ENCODE results near the gene DNAJC7. TPM values are rescaled to one million over a fixed set of nuclear protein-coding genes. Genes with fewer than 3 reads are reported as not detected.

The DNAJC7 gene, protein sequence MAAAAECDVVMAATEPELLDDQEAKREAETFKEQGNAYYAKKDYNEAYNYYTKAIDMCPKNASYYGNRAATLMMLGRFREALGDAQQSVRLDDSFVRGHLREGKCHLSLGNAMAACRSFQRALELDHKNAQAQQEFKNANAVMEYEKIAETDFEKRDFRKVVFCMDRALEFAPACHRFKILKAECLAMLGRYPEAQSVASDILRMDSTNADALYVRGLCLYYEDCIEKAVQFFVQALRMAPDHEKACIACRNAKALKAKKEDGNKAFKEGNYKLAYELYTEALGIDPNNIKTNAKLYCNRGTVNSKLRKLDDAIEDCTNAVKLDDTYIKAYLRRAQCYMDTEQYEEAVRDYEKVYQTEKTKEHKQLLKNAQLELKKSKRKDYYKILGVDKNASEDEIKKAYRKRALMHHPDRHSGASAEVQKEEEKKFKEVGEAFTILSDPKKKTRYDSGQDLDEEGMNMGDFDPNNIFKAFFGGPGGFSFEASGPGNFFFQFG
- total RNA-seq, result 73.6 and 86.3 TPM in 2 replicates
- polyA plus RNA-seq, result 50.1 and 61.7 TPM in 2 replicates

DNA sequence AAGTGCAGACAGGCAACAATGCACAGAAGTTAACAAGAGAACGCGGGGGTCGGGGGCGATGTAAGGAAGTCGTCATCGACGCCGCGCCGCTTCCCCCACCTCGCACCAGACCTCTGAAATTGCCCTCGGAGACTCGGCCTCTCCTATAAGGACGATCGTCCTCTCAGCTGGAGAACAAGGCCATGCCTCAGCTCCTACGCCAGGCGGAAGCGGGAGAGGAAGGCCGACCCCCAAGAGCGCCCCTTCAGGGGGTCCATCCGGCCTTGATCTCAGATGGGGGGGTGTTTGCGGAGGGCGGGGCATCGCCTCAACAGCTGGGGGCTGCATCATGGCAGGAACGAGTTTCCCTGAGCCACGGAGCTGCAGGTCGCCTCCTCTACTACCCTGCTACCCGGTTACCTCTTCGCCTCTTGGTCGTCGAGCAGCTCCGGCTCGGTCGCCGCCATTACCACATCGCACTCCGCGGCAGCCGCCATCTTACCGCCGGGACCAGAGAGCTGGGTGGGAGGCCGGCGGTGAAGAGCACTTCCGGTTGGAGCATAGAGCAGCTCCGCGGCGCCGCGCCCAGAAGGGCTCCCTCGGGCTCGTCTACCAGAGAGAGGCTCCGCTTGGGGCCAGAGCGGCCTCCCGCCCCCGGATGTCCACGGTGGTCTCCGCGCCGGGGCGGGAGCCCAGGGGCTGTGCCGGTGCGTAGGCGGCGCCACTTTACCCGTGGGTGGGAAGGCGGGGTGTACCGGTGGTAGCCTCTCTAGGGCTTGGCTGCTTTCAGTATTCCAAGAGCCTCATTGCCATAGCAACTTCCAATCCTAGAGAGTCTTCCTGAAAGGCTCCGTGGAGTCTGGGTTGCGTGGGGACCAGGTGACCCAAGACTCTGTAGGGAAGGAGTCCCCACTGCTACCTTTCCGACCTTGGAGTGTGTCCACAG is at the start of gene DNAJC7:
Gene DNAJC7 (minus strand): TSS at position 499 of the 925 bp plus-strand sequence. CDS start 23 bp downstream, at position 476.
- no peaks in the 10 kb centered on the region for H3K9me3 ChIP-seq (ENCODE audit: low read depth)
- peaks cover 81% of the 10 kb centered on the region for H3K79me2 ChIP-seq
- H3K27ac ChIP-seq, result peak within 1 kb of the TSS; percentile 97
- H2AFZ ChIP-seq, result peak within 1 kb of the TSS; percentile 74
- DNase-seq (ENCODE audit: low spot score), result peak; percentile 96
- peak within 1 kb of the TSS; percentile 84 for H3K4me3 ChIP-seq
- H4K20me1 ChIP-seq (ENCODE audit: insufficient read depth, poor library complexity, severe bottlenecking), result peaks cover 27% of the 10 kb centered on the region
- no peak for TF ChIP-seq EZH2phosphoT487 (IDR thresholded peaks at IDR 0.05; ENCODE audit: low read depth, severe bottlenecking, unreplicated experiment)
- TF ChIP-seq, protein P1, sequence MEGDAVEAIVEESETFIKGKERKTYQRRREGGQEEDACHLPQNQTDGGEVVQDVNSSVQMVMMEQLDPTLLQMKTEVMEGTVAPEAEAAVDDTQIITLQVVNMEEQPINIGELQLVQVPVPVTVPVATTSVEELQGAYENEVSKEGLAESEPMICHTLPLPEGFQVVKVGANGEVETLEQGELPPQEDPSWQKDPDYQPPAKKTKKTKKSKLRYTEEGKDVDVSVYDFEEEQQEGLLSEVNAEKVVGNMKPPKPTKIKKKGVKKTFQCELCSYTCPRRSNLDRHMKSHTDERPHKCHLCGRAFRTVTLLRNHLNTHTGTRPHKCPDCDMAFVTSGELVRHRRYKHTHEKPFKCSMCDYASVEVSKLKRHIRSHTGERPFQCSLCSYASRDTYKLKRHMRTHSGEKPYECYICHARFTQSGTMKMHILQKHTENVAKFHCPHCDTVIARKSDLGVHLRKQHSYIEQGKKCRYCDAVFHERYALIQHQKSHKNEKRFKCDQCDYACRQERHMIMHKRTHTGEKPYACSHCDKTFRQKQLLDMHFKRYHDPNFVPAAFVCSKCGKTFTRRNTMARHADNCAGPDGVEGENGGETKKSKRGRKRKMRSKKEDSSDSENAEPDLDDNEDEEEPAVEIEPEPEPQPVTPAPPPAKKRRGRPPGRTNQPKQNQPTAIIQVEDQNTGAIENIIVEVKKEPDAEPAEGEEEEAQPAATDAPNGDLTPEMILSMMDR (IDR thresholded peaks at IDR 0.05; ENCODE audit: poor library complexity), result no peak
- no peak for TF ChIP-seq EZH2 (IDR thresholded peaks at IDR 0.05; ENCODE audit: borderline replicate concordance)
- H3K4me1 ChIP-seq (ENCODE audit: insufficient read depth), result peaks cover 22% of the 10 kb centered on the region
- no peaks in the 10 kb centered on the region for H3K9me2 ChIP-seq (replicated peaks; ENCODE audit: insufficient read depth)
- no peaks in the 10 kb centered on the region for H3K36me3 ChIP-seq (replicated peaks; ENCODE audit: insufficient read depth, low read depth)
- WGBS (ENCODE audit: low lambda C conversion rate, missing lambda C conversion rate), result 2% methylated on average over 63 of the region's 70 CpGs
- H3K4me2 ChIP-seq, result peak within 1 kb of the TSS; percentile 84
- no peaks in the 10 kb centered on the region for H3K27me3 ChIP-seq

DNA sequence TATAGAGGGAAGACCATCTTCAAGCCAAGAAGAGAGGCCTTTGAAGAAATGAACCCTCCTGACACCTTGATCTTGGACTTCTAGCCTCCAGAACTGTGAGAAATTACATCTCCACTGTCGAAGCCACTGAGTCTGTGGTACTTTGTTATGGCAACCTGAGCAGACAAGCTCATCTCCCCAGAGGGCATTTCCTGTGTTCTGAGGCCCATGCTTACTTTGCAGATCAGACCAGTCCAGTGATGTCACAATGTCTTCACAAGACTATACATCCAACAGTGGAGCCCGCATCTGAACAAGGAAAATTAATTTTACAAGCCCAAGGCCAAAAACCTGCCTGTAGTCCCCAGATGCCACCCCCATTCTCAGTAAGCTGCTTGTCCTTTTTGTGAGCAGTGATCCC is 48.0 kb upstream of the DNAJC7 start:
- Histone ChIP-seq H3K27ac (no peak overlapping the region), H3K9me3 (ENCODE audit: low read depth) (no peaks in the 10 kb centered on the region), H3K79me2 (no peaks in the 10 kb centered on the region), H2AFZ (no peak overlapping the region), H4K20me1 (ENCODE audit: insufficient read depth, poor library complexity, severe bottlenecking) (no peaks in the 10 kb centered on the region), H3K4me2 (no peak overlapping the region), H3K4me1 (ENCODE audit: insufficient read depth) (no peaks in the 10 kb centered on the region), H3K4me3 (no peak overlapping the region), H3K9me2 (replicated peaks; ENCODE audit: insufficient read depth) (no peaks in the 10 kb centered on the region), H3K36me3 (replicated peaks; ENCODE audit: insufficient read depth, low read depth) (no peaks in the 10 kb centered on the region), H3K27me3 (no peaks in the 10 kb centered on the region)
- WGBS (ENCODE audit: low lambda C conversion rate, missing lambda C conversion rate), result 67% methylated on average over 2 of the region's 2 CpGs
- DNase-seq (ENCODE audit: low spot score), result no peak
- TF ChIP-seq, protein P1 (IDR thresholded peaks at IDR 0.05; ENCODE audit: poor library complexity), result no peak
- TF ChIP-seq EZH2phosphoT487 (IDR thresholded peaks at IDR 0.05; ENCODE audit: low read depth, severe bottlenecking, unreplicated experiment) (no peak), EZH2 (IDR thresholded peaks at IDR 0.05; ENCODE audit: borderline replicate concordance) (no peak)

DNA sequence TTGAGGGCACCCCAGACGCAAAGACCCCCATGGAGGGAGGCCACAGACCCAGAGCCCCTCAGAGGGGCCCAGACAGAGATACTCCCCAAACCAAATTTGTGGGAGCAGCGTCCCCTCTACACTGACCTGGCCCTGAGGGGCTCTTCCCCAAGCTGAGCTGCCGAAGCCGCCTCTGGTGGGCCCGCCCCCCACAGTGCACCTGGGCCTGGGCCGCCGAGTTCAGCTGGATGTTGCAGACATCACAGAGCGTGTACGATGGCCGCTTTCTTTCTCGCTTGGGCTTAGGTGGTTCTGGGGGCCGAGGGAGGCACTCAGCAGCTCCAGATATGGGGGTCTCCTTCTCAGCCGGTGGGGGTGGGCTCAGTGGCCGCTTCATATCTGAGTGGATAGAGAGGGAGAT is 45.4 kb upstream of the DNAJC7 start:
- H2AFZ ChIP-seq, result no peak overlapping the region
- 95% methylated on average over 14 of the region's 14 CpGs for WGBS (ENCODE audit: low lambda C conversion rate, missing lambda C conversion rate)
- H3K4me1 ChIP-seq (ENCODE audit: insufficient read depth), result no peaks in the 10 kb centered on the region
- no peak overlapping the region for H3K4me2 ChIP-seq
- H3K27me3 ChIP-seq, result no peaks in the 10 kb centered on the region
- no peaks in the 10 kb centered on the region for H3K79me2 ChIP-seq
- no peaks in the 10 kb centered on the region for H3K9me2 ChIP-seq (replicated peaks; ENCODE audit: insufficient read depth)
- TF ChIP-seq, protein P1 (IDR thresholded peaks at IDR 0.05; ENCODE audit: poor library complexity), result no peak
- no peak for TF ChIP-seq EZH2phosphoT487 (IDR thresholded peaks at IDR 0.05; ENCODE audit: low read depth, severe bottlenecking, unreplicated experiment)
- TF ChIP-seq EZH2 (IDR thresholded peaks at IDR 0.05; ENCODE audit: borderline replicate concordance), result no peak
- no peak for DNase-seq (ENCODE audit: low spot score)
- H3K9me3 ChIP-seq (ENCODE audit: low read depth), result no peaks in the 10 kb centered on the region
- no peak overlapping the region for H3K27ac ChIP-seq
- no peak overlapping the region for H3K4me3 ChIP-seq
- no peaks in the 10 kb centered on the region for H4K20me1 ChIP-seq (ENCODE audit: insufficient read depth, poor library complexity, severe bottlenecking)
- H3K36me3 ChIP-seq (replicated peaks; ENCODE audit: insufficient read depth, low read depth), result no peaks in the 10 kb centered on the region

All from hepatocyte (in vitro differentiated cells).